Transverse colon (tissue), 4 donors: ENCODE measurements around the gene NFIC. TPM values are rescaled to one million over a fixed set of nuclear protein-coding genes. Genes with fewer than 3 reads are reported as not detected.
A peak's percentile ranks its signal among the peaks of the same experiment; 100 is the strongest.
"Not testable (repeated sequence)": the region's sequence is repeated elsewhere in the genome, so short reads cannot be mapped to it uniquely, and the experiment has no call there.

ENCODE experiments used
- DNase-seq: peaks from one replicate; pipeline ENCODE4 v3.0.0-alpha.2; 2019
- H3K27ac ChIP-seq, 4 donors: fragments of 200-600 bp; sonication (generic); 2 replicates each; pipeline ENCODE4 v1.5.1; 2016 to 2018; ENCODE audit warnings: inconsistent platforms in 4 of 4
- H3K27me3 ChIP-seq: fragments of 200-600 bp; sonication (generic); 2 replicates; pipeline ENCODE4 v1.5.1; 2017; ENCODE audit warnings: inconsistent platforms
- H3K36me3 ChIP-seq, 4 donors: fragments of 200-600 bp; sonication (generic); 2 replicates each; pipeline ENCODE4 v1.5.1; 2017 to 2019; ENCODE audit warnings: inconsistent platforms in 4 of 4
- H3K4me1 ChIP-seq, 4 donors: fragments of 200-600 bp; sonication (generic); 2 replicates each; pipeline ENCODE4 v1.5.1; 2017 to 2020; ENCODE audit warnings: inconsistent platforms in 4 of 4
- H3K4me3 ChIP-seq, 4 donors: fragments of 200-600 bp; sonication (generic); 1 replicate in 1 of 4; 2 replicates in 3 of 4; pipeline versions ENCODE4 v1.5.1 to v1.6.1; 2017 to 2019; ENCODE audit warnings: inconsistent platforms in 4 of 4
- H3K9me3 ChIP-seq, 2 donors: fragments of 200-600 bp; sonication (generic); 2 replicates each; pipeline ENCODE4 v1.5.1; 2017 to 2019; ENCODE audit warnings: inconsistent platforms in 2 of 2
- EP300 ChIP-seq: sonication (generic); formaldehyde crosslinking; IDR thresholded peaks from one replicate; pipeline ENCODE4 v1.6.1; 2017; ENCODE audit warnings: antibody characterized with exemption, low read depth
- POLR2A ChIP-seq: fragments of 450-650 bp; IDR thresholded peaks from one replicate; pipeline ENCODE4 v1.6.1; 2016; ENCODE audit warnings: antibody characterized with exemption, mild to moderate bottlenecking, moderate library complexity
- POLR2AphosphoS5 ChIP-seq, 3 donors: sonication (generic); formaldehyde crosslinking; IDR thresholded peaks; one replicate each; pipeline ENCODE4 v1.6.1; 2016; ENCODE audit warnings: antibody characterized with exemption in 3 of 3
- WGBS, 2 donors: methylation state at CpG; one replicate each; pipeline ENCODE4 v1.1.5; 2018; ENCODE audit warnings: low coverage in 1 of 2; 5-methylcytosine and 5-hydroxymethylcytosine counted together
- in situ Hi-C, 4 donors: fragments of 200-750 bp; cut with MboI; loops; one replicate each; pipeline versions ENCODE4 v1.15.0 to v1.15.1; 2017; ENCODE audit warnings: low sequenced_read_pairs in 3 of 4, low pct_ligation_motif_present in 1 of 4, low pct_unique_long_range_greater_than_20kb in 1 of 4
- intact Hi-C: fragments of 100-400 bp; cut with DNase I; formaldehyde crosslinking; loops from one replicate; pipeline ENCODE4 v1.15.1; 2023; ENCODE audit warnings: low total_unique reads
- total RNA-seq, 4 donors: library from RNA; depleted of rRNA; stranded (reverse); fragments of >200 nt; gene quantifications; one replicate each; pipeline ENCODE4 v1.1.0, GENCODE V29; 2016
- TF ChIP-seq, protein P1 (sequence below), 5 experiments: fragments of 200-600 bp in 3 of 5; fragments of 450-650 bp in 2 of 5; sonication (generic) in 3 of 5; IDR thresholded peaks; 1 replicate in 2 of 5; 2 replicates in 3 of 5; pipeline ENCODE4 v1.5.1; 2016 to 2017; ENCODE audit warnings: antibody characterized with exemption in 5 of 5, inconsistent platforms in 3 of 5, mild to moderate bottlenecking in 2 of 5, moderate library complexity in 1 of 5

NFIC gene
- total RNA-seq, 4 donors from 2014 or later = 39.9 to 145 (median 68.1) TPM

- no peaks in the 10 kb centered on the region for H3K9me3 ChIP-seq
- H3K27me3 ChIP-seq = no peaks in the 10 kb centered on the region
- peak overlapping the region in 1 of 4 donors; percentile 100 for H3K27ac ChIP-seq
- H3K36me3 ChIP-seq = no peaks in the 10 kb centered on the region
- in situ Hi-C loops = no loop called here
- peaks cover 0 to 17% (median 0%) of the 10 kb centered on the region in 4 donors for H3K4me1 ChIP-seq
- 80 to 100% methylated on average over 1 to 5 of the region's 5 CpGs for WGBS, 2 donors
- intact Hi-C loops = no loop called here
- no peak for DNase-seq
- no peak overlapping the region for H3K4me3 ChIP-seq
- TF ChIP-seq EP300 = no peak
- TF ChIP-seq, protein P1, sequence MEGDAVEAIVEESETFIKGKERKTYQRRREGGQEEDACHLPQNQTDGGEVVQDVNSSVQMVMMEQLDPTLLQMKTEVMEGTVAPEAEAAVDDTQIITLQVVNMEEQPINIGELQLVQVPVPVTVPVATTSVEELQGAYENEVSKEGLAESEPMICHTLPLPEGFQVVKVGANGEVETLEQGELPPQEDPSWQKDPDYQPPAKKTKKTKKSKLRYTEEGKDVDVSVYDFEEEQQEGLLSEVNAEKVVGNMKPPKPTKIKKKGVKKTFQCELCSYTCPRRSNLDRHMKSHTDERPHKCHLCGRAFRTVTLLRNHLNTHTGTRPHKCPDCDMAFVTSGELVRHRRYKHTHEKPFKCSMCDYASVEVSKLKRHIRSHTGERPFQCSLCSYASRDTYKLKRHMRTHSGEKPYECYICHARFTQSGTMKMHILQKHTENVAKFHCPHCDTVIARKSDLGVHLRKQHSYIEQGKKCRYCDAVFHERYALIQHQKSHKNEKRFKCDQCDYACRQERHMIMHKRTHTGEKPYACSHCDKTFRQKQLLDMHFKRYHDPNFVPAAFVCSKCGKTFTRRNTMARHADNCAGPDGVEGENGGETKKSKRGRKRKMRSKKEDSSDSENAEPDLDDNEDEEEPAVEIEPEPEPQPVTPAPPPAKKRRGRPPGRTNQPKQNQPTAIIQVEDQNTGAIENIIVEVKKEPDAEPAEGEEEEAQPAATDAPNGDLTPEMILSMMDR (IDR thresholded peaks at IDR 0.05) = no peak
- TF ChIP-seq POLR2AphosphoS5 (IDR thresholded peaks at IDR 0.05) = no peak
- TF ChIP-seq POLR2A = no peak
Measured at GRCh38 chr19:3415695-3416094, 49.3 kb downstream of the NFIC start.

GRCh38 chr19:3420244-3420755 lies 53.9 kb downstream of the NFIC start:
- Histone ChIP-seq H3K4me1 (peaks cover 3 to 12% (median 5%) of the 10 kb centered on the region in 4 donors), H3K4me3 (no peak overlapping the region), H3K27ac (peak overlapping the region in 1 of 4 donors; percentile 6), H3K9me3 (no peaks in the 10 kb centered on the region), H3K36me3 (no peaks in the 10 kb centered on the region), H3K27me3 (no peaks in the 10 kb centered on the region)
- TF ChIP-seq EP300 (no peak), POLR2A (no peak), POLR2AphosphoS5 (IDR thresholded peaks at IDR 0.05) (no peak)
- TF ChIP-seq, protein P1 (IDR thresholded peaks at IDR 0.05) = no peak
- no peak for DNase-seq
- in situ Hi-C loops = loop anchor here in 1 of 4 donors (10.0 kb wide), 1 partner anchor 95 kb away; no protein-coding TSS in a partner anchor
- intact Hi-C loops = no loop called here
- WGBS, 2 donors = 92 to 93% methylated on average over 10 to 11 of the region's 11 CpGs

DNA sequence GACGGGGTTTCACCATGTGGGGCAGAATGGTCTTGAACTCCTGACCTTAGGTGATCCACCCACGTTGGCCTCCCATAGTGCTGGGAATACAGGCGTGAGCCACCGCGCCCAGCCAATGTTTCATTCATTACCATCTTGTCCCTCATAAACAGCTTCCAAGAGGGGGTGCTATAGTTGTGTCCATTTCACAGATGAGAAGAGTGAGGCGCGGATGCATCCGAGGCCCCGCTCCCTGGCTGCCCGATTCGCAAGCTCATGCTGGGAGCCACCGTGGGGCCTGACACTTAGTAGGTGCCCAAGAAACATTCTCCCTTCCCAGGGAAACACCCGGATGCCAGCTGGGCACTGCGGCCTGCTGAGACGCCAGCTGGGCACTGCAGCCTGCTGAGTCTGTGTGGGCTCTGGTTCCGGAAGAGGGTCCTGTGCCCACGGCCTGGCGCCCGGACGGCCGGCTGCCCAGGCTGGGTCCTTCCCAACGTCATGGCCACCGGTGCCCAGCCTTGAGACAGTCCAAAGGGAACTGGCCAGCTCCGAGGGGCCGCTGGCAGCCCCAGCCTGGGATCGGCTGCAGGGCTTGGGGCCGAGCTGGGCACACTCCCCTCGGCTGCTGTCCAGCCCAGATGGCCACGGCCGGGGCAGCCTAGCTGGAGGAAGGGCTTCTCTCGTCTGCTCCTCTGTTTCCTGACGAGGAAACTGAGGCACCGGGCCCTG lies 54.7 kb downstream of the NFIC start:
- Histone ChIP-seq H3K27ac (no peak overlapping the region), H3K9me3 (no peaks in the 10 kb centered on the region), H3K4me3 (no peak overlapping the region), H3K27me3 (no peaks in the 10 kb centered on the region), H3K36me3 (no peaks in the 10 kb centered on the region), H3K4me1 (peaks cover 3 to 12% (median 5%) of the 10 kb centered on the region in 4 donors)
- 93% methylated on average over 27 of the region's 33 CpGs; no CpG with 5 or more reads in 1 of the 2 donors for WGBS, 2 donors
- intact Hi-C loops = no loop called here
- in situ Hi-C loops = loop anchor here in 1 of 4 donors (10.0 kb wide), 1 partner anchor 96 kb away; no protein-coding TSS in a partner anchor
- DNase-seq = no peak
- TF ChIP-seq, protein P1 (IDR thresholded peaks at IDR 0.05) = no peak
- TF ChIP-seq POLR2A = no peak
- no peak for TF ChIP-seq POLR2AphosphoS5 (IDR thresholded peaks at IDR 0.05)
- no peak for TF ChIP-seq EP300

DNA sequence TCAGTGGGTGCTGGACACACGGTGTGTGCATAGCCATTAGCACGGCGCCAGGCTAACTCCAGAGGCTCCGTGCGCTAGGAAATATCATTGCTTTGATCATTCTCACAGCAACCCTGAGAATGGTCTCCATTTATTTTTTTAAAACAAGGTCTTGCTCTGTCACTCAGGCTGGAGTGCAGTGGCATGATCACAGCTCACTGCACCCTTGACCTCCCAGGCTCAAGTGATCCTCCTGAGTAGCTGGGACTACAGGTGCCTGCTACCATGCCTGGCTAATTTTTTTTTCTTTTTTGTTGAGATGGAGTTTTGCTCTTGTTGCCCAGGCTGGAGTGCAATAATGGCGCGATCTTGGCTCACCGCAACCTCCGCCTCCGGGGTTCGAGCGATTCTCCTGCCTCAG lies 55.3 kb downstream of the NFIC start:
- H3K36me3 ChIP-seq, H3K9me3 ChIP-seq, H3K4me3 ChIP-seq, H3K27me3 ChIP-seq, intact Hi-C loops, H3K27ac ChIP-seq, DNase-seq: not testable (repeated sequence)
- 95% methylated on average over 8 to 12 of the region's 12 CpGs for WGBS, 2 donors
- H3K4me1 ChIP-seq = peaks cover 3 to 12% (median 5%) of the 10 kb centered on the region in 4 donors
- in situ Hi-C loops = loop anchor here in 1 of 4 donors (10.0 kb wide), 1 partner anchor 97 kb away; no protein-coding TSS in a partner anchor
